Measurements from ENCODE around the gene KIF1A.

KIF1A gene

DNA sequence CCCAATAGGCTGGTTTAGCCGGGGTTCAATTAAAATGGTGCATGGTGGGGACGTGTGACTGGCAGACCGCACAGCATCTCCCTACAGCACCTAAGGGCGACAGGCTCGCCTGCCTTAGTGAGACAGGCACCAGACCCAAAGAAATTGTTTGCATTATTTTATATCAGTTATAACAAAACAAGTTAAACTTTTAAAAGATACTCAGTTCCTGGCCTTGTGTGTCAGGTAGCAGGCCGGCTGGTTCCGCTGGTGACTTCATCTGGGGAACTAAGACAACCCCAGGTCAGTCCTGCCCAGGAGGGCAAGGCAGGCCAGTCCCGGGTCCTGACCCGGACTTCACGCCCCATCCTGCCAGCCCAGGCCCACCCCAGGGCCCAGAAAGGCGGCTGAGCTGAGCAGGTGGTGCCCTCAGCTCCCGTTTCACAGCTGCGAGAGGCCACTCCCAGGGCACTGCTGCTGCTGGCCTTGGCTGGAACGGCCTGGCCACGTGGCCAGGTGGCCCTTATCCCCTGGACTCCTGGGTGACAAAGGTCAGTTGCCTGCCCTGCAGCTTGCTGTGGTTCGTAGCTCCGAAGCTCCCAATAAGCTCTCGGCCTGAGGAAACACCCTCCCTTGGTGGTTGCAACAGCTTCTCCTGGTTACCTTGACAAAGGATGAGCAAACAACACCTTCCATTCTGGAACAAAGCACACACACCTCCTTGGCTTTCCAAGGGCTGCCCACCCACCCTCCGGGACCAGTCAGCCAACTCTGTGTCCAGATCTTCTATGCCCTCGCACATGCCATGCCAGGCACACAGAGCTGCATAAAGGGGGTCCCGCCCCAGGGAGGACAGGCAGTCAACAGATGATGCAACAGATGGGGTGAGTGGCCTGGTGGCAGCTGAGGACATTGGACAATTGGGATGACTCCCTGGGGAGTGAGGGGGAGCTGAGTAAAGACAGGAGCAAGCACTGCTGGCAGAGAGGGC lies 37.3 kb upstream of the KIF1A start:
- no peaks in the 10 kb centered on the region for H3K36me3 ChIP-seq (replicated peaks; ENCODE audit: insufficient read depth, low read length)

DNA sequence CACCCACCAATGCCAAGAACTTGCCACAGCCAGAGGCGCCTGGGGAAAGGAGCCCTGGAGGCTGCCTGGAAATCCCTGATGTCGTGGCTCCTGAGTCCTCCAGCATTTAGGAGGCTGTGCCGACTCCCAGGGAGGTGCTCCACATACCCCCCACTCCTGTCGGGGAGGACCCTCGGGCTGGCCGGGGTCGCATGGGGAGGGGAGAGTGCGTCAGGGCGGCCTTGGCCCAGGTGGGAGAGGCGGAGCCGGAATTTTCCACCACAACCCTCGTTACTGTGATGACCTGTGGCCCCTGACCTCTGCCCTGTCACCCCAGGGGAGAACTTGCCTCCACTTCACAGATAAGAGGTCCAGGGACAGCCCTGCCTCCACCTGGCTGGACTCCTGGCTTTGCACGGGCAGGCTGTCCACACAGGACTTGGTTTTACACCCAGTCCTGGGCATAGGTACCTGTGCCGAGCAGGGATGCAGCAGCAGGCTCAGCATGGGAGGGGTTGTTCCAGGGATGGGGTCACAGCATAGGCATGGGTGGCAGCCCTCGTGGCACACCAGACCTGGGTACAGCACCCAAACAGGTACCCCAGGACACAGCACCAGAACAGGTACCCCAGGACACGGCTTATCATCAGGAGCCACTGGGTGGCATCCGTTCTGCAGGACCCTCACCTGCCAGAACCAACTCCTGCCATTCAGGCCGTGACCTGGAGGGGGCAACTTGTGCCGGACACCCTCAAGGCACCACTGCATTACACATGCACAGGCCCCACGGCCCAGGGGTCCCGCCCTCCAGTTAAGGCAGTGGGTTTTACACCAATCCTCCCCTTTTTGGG lies 36.3 kb upstream of the KIF1A start:
- H2AFZ ChIP-seq (ENCODE audit: low read length), result no peak overlapping the region
- TF ChIP-seq, protein P1, sequence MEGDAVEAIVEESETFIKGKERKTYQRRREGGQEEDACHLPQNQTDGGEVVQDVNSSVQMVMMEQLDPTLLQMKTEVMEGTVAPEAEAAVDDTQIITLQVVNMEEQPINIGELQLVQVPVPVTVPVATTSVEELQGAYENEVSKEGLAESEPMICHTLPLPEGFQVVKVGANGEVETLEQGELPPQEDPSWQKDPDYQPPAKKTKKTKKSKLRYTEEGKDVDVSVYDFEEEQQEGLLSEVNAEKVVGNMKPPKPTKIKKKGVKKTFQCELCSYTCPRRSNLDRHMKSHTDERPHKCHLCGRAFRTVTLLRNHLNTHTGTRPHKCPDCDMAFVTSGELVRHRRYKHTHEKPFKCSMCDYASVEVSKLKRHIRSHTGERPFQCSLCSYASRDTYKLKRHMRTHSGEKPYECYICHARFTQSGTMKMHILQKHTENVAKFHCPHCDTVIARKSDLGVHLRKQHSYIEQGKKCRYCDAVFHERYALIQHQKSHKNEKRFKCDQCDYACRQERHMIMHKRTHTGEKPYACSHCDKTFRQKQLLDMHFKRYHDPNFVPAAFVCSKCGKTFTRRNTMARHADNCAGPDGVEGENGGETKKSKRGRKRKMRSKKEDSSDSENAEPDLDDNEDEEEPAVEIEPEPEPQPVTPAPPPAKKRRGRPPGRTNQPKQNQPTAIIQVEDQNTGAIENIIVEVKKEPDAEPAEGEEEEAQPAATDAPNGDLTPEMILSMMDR (IDR thresholded peaks at IDR 0.05; ENCODE audit: low read length), result peak; percentile 19; the same call in 1 of the 2 replicates
- TF ChIP-seq EZH2 (optimal IDR thresholded peaks at IDR 0.05; ENCODE audit: low read depth, low read length), result no peak
- H3K27ac ChIP-seq (ENCODE audit: low read length), result no peak overlapping the region
- no peaks in the 10 kb centered on the region for H4K20me1 ChIP-seq (ENCODE audit: insufficient read depth, low read length)
- DNase-seq, result no peak
- H3F3A ChIP-seq (ENCODE audit: insufficient read depth, low read length), result no peaks in the 10 kb centered on the region
- H3K4me1 ChIP-seq (ENCODE audit: low read length), result no peaks in the 10 kb centered on the region
- H3K9me2 ChIP-seq (replicated peaks; ENCODE audit: insufficient read depth, low read length), result no peaks in the 10 kb centered on the region
- H3K9me3 ChIP-seq (replicated peaks; ENCODE audit: insufficient read depth, low read length), result no peaks in the 10 kb centered on the region
- H3K27me3 ChIP-seq (replicated peaks; ENCODE audit: insufficient read depth, low read length), result peaks cover 92% of the 10 kb centered on the region
- no peaks in the 10 kb centered on the region for H3K36me3 ChIP-seq (replicated peaks; ENCODE audit: insufficient read depth, low read length)
- H3K4me3 ChIP-seq (ENCODE audit: low read length), result no peak overlapping the region
- no peaks in the 10 kb centered on the region for H3K79me2 ChIP-seq (ENCODE audit: low read length)
- H3K9ac ChIP-seq (ENCODE audit: low read length), result no peak overlapping the region
- H3K4me2 ChIP-seq (ENCODE audit: low read depth, low read length), result no peak overlapping the region

More for the DNA sequence above, 37.3 kb upstream of the KIF1A start:
- Histone ChIP-seq H3K27me3 (replicated peaks; ENCODE audit: insufficient read depth, low read length) (peaks cover 91% of the 10 kb centered on the region), H3K79me2 (ENCODE audit: low read length) (no peaks in the 10 kb centered on the region), H3K9ac (ENCODE audit: low read length) (no peak overlapping the region), H2AFZ (ENCODE audit: low read length) (no peak overlapping the region), H4K20me1 (ENCODE audit: insufficient read depth, low read length) (no peaks in the 10 kb centered on the region), H3K4me1 (ENCODE audit: low read length) (no peaks in the 10 kb centered on the region), H3K9me3 (replicated peaks; ENCODE audit: insufficient read depth, low read length) (no peaks in the 10 kb centered on the region), H3K4me3 (ENCODE audit: low read length) (no peak overlapping the region), H3K9me2 (replicated peaks; ENCODE audit: insufficient read depth, low read length) (no peaks in the 10 kb centered on the region), H3F3A (ENCODE audit: insufficient read depth, low read length) (no peaks in the 10 kb centered on the region), H3K4me2 (ENCODE audit: low read depth, low read length) (no peak overlapping the region), H3K27ac (ENCODE audit: low read length) (no peak overlapping the region)
- DNase-seq, result no peak
- TF ChIP-seq, protein P1 (IDR thresholded peaks at IDR 0.05; ENCODE audit: low read length), result no peak
- TF ChIP-seq EZH2 (optimal IDR thresholded peaks at IDR 0.05; ENCODE audit: low read depth, low read length), result no peak
- no peak for TF ChIP-seq EZH2phosphoT487 (IDR thresholded peaks at IDR 0.05; ENCODE audit: low read length)

DNA sequence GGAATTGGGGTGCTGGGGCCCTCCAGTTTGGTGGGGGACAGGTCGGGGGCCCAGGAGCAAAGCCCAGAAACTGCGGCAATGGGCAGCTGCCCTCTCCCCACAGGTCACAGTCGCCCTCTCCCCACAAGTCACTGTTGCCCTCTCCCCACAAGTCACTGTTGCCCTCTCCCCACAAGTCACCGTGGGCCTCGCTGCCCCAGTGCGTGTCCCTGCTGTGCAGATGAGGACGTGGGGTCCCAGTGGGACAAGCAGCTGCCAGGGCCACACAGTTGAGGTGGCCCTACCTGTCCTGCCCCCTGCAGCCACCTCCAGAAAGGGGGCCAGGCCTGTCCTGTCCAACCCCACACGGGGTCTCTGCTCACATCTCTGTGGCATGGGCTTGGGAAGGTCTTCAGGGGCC lies 35.7 kb upstream of the KIF1A start:
- no peak for TF ChIP-seq EZH2 (optimal IDR thresholded peaks at IDR 0.05; ENCODE audit: low read depth, low read length)
- TF ChIP-seq, protein P1 (IDR thresholded peaks at IDR 0.05; ENCODE audit: low read length), result no peak

More for the DNA sequence above, 35.7 kb upstream of the KIF1A start:
- H3F3A ChIP-seq (ENCODE audit: insufficient read depth, low read length), result no peaks in the 10 kb centered on the region
- no peaks in the 10 kb centered on the region for H3K79me2 ChIP-seq (ENCODE audit: low read length)
- no peak overlapping the region for H3K4me2 ChIP-seq (ENCODE audit: low read depth, low read length)
- DNase-seq, result no peak
- H4K20me1 ChIP-seq (ENCODE audit: insufficient read depth, low read length), result no peaks in the 10 kb centered on the region
- no peak overlapping the region for H2AFZ ChIP-seq (ENCODE audit: low read length)
- H3K36me3 ChIP-seq (replicated peaks; ENCODE audit: insufficient read depth, low read length), result no peaks in the 10 kb centered on the region
- no peak overlapping the region for H3K9ac ChIP-seq (ENCODE audit: low read length)
- H3K4me3 ChIP-seq (ENCODE audit: low read length), result no peak overlapping the region
- H3K4me1 ChIP-seq (ENCODE audit: low read length), result no peaks in the 10 kb centered on the region
- H3K27me3 ChIP-seq (replicated peaks; ENCODE audit: insufficient read depth, low read length), result peaks cover 85% of the 10 kb centered on the region
- no peaks in the 10 kb centered on the region for H3K9me3 ChIP-seq (replicated peaks; ENCODE audit: insufficient read depth, low read length)
- H3K27ac ChIP-seq (ENCODE audit: low read length), result no peak overlapping the region
- H3K9me2 ChIP-seq (replicated peaks; ENCODE audit: insufficient read depth, low read length), result no peaks in the 10 kb centered on the region

Data from MM.1S (cell line).